CD4-positive, alpha-beta T cell treated with Interleukin-1 beta for 1 hour (primary cell): ENCODE data around the gene EFHC1.
A peak's percentile ranks its signal among the peaks of the same experiment; 100 is the strongest.

ENCODE experiments used
- DNase-seq, 2 donors: peaks; one replicate each; pipeline ENCODE4 v3.0.0-alpha.2; 2020 to 2022

EFHC1 gene

DNA sequence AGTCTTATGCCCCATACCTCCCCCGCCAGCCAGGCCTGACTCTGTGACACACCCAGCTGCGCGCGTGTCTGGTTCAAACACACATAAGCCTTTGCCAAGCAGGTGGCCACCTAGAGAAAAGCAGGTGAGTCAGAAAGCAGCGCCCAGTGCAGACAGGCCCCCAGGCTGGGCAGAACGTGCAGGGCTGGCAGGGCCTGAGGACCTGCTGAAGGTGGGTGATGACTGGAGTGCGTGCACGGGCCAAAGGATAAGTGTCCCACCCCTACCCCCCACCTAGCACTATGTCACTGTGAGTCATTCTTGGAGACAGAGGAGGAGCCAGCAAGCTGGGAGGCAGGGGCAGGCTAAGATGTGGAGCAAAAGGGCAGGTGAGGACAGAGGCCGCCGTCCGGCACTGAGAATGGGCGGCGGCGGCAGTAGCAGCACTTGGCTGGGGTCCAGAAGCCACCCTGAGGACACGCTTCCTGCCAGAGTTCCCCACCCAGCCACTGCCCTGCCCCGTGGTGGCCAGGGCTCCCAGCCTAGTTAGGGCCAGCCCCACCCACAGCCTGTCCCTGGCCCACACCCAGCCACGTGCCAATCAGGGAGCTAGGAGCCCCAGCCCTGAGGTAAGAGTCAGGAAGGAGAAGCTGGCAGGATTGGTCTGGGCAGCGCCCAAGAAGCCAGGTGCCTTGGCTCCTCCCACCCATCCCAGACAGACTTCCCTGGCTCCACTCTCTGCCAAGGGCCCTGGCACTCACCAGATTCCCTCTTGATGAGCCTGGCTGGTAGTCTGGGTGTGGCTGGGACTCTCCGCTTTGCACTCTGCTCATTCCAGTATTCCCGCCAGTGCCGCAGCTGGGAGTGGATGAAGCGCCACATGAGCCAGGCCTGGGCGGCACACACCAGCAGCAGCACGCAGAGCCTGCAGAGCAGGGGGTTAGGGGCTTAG is 84.0 kb downstream of the EFHC1 start:
- DNase-seq: peak; percentile 9 to 34

DNA sequence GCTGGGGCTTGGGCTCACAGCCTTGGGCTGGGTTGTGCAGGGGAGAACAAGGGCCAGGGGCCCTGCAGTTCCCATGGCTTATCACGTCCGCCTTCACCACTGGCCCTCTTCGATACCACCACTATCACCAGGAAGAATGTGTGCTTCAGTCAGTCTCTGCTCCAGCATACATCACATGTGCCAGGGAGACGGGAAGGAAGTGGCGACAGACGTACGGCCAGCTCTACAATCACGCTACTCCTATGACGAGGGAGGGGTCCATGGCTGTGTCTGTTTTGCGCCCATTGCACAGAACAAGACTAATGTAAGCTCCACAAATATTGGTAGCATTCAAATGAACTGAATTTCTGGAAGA is 84.6 kb downstream of the EFHC1 start:
- DNase-seq: no peak

DNA sequence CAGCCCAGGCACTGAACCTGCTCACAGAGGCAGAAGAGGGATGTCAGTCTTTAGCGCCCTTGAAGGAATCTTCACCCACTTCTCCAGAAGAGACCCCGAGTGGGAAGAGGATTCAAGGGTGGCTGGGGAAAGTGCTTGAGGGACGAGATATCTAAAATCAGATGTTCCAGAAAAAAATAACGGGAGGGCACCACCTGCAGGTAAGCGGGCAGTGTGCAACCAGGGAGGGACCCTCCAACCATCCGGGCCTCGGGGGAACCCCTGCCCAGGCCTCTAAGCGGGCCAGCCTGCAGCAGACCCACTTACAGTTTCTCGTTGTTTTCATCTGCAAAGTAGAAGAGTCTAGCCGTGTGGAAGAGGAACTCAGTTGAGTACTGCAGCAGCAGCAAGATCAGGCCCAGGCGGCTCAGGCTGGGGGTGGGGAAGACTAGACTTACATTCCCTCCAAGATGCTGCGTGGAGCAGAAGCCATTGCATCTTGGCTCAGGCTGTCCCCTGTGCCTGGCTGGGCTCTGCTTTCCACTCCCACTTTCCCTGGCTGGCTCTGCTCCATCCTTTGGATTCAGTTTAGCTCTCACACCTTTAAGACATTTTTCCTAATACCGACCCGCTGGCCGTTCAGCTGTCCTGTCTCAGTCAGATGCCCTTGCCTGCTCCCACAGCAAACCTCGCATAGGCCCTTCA is 85.7 kb downstream of the EFHC1 start:
- no peak for DNase-seq

DNA sequence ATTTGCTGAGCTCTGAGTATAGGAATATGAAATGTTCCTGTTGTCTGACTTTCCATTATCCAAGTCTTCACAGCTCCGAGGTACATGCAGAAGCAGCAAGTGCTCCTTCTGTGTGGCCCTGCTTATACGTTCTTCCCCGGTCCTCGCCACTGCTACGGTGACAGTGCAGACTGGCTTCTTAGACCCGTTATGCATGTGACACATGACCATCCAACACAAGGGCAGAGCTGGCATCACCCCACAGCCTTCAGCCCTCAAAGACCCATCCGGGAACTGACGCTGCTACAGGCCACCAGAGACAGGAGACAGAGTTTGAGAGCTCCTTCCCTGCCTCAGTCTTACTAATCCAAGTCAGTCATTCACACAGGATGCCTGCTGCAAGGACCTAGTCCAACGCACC is 86.3 kb downstream of the EFHC1 start:
- DNase-seq: no peak

DNA sequence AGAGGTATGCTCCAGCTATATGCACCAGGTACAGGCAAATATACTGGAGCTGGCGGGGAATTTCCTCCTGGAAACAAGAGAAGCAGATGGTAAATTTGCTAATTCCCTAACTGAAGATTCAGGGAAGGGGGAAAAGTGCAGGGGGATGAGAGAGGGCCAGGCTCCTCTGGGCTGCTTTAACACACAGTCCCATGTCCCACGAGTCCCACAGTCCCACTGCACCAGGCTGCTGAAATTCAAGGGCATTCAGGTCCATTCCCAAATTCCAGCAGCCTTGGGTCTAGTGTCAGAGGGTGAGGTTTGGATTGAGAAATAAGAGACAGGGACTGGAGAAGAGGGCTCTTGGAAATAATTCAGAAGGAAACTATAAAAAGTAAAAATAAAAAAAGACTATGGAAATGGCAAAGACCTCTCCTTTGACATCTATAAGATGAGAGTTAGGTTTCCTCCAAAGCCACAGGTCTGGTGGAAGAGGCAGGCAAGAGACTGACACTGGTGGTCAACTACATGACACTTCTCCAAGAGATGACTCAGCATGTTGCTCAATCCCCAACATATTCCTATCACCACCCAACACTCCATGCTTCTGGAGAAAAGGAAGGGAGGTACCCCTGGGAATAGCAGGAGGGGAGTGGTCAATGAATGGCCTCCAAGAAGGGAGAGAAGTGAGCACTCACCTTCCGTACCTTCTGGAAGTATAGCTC is 87.6 kb downstream of the EFHC1 start:
- no peak for DNase-seq

DNA sequence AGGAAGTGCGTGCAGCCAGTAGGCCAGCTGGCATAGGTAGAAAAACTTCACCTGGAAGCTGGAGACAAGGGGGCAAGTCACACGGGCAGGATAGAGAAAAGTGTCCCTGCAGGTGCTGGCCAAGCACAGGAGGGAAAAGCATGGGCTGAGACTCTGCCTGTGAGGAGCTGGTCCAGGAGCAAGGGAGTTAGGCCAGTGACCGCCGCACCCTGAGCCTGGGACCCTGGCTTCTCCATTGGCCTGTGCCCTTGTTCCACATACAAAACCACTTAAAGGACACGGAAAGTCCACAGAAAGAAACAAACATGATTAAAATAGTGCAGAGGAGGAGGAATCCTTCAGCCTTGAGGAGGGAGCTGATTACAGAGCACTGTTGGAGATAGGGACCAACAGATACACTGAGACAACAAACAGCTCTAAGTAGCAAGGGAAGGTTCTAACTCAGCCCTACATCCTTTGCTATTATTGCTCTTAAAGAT is 88.2 kb downstream of the EFHC1 start:
- DNase-seq: no peak

DNA sequence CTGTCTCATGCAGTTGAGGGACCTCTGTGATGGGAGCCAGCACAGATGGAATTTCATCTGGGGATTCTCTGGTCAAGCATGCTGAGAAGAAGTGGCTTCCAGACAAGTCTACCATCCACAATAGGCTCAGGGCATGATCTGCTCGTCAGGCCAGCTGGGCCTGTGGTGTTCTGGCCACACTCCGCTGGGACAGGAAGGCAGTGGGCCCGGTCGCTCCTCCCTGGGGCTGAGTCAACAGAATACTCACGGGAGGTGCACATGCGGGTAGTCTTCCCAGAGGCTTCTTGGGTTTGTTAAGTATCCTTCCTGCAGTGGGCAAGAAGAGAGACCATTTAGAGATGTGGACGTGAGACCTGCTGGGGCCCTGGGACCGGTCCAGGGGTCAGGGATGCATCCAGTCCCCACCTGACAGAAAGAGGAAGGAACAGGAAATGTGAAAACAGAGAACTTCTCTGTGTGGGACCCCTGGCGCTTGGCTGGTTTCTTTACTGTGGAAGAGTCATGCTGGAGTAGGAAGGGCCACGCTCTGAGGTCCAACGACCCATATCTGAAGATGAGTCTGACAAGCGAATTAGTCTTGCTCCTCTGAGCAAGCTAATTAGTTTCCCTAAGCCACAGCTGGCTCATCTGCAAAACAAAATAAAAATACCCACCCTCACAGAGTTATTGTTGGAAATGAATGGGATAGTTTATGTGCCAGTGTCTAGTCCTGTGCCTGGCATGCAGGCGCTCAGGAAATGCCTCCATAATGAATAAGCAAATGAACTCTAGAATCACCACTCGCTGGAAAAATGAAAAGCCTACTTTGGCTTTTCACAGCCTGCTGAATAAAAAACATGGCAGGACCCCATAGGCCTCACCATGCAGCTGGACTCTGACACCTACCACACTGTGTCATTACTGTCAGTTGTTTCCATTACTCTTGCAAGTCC is 89.4 kb downstream of the EFHC1 start:
- DNase-seq: no peak

DNA sequence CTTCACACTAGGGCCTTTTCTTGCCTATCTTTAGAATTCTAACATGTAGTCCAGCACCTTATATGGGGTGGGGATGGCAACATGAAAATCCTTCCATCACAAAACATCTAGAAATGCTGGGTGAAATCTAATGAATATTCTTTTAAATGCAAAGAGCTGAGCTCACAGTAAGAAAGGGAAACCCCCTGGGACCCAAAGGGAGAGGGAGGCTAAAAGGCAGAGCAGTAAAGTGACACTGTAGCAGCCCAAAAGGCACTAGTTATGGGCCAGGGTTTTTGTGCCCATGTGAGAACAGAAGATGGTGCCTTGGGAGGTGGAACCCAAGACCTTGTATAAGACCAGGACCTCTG is 90.0 kb downstream of the EFHC1 start:
- no peak for DNase-seq

DNA sequence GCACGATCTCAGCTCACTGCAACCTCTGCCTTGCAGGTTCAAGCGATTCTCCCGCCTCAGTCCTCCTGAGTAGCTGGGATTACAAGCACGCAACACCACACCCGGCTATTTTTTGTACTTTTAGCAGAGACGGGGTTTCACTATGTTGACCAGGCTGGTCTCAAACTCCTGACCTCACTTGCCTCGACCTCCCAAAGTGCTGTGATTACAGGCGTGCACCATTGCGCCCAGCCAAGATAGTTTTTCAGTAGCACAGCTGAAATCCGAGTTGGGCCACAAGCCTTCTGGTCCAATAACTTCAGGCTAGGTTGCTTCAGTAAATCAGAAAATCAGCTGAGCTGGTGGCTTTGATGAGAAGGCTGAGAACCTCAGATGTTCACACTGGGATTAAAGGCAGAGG is 91.0 kb downstream of the EFHC1 start:
- DNase-seq: no peak

DNA sequence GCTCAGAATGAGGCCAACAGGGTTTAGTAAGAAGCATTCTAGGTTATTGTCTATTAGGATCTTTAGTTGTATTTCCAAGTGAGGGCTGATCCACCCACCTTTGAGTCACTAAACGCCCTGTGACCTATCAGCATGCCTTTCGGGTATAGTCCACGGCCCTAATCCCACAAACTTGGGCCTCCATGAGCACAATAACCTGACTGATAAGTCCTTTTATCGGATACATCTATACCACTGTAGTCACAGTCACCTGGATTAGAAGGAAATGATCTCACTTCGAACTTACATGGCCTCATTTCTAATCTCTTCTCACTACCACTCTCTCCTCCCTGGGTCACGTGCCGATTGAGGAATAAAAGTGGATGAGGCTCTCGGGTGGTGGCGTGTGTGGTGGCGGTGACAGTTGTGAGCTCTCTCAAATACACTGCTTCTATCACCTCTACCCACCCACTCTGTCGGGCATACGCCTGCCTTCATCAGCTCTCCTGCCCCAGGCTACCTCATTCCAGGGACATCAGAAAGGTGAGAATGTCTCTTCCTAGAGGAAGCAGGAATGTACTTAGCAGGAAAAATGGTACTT is 91.5 kb downstream of the EFHC1 start:
- no peak for DNase-seq

DNA sequence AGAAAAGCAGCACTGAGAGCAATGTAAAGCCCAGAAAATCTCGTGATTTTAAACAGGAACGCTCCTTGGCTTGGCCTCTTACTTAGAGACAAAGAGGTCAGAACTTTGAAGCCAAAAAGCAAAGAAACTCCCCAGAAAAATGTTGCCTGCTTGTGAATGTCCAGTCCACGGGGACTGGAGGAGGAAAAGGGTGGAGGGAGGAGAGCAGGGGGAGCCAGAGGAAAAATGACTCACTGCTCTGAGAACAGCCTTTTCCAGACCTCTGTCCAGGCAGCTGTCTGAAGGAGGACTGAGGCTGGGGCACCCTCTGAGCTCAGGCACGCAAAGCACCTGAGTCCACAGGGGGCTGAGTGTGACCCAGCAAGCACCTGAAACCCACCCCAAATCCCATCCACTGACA is 92.1 kb downstream of the EFHC1 start:
- DNase-seq: no peak

DNA sequence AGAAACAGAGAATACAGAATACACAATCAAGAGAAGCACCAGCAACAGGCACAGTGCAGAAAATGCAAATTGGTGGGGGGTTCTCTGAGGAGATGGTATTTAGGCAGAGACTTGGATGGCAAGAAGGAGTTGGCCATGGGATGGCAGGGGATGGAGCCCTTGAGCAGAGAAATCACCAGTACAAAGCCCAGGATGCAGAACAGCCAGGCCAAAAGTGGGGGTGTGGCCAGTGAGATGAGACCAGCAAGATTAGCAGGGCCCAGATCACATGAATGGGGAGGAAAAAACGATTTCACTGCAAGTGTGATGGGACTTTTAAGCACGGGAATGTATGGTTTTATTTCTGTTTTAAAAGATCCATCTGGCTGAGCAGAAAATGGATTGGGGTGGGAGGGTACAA is 93.3 kb downstream of the EFHC1 start:
- no peak for DNase-seq

DNA sequence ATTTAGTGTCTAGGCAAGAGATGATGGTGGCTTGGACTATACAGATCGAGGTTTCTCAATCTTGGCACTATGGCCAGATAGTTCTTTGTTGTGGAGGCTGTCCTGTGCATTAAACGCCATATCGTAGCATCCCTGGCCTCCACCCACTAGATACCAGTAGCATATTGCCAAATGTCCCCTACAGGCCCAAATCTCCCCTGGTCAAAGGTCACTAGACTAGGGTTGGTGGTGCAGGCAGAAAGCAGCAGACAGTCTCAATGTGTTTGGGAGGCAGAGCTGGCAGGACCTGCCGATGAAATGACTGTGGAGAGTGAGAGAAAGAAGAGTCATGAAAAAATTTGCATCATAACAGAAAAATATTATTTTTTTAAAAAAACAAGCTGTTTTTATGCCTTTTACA is 93.8 kb downstream of the EFHC1 start:
- DNase-seq: no peak

DNA sequence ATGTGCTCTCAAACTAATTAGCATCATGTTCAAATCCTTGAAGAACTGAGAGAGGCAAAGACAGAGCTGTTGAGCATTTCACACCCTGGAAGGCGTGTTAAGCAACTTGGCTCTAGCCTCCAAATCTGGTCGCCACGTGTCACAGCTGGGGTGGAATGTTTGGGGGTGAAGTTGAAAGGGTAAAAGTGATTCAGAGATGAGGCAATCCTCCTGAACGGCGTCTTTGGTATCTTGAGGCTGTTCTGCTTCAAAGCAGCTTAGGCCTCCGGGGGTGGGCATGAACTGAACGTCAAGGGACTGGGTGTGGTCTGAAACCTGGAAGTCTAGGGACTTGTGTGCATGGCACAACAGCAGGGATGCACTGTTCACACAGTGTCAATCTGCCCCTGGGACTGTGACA is 94.4 kb downstream of the EFHC1 start:
- no peak for DNase-seq

DNA sequence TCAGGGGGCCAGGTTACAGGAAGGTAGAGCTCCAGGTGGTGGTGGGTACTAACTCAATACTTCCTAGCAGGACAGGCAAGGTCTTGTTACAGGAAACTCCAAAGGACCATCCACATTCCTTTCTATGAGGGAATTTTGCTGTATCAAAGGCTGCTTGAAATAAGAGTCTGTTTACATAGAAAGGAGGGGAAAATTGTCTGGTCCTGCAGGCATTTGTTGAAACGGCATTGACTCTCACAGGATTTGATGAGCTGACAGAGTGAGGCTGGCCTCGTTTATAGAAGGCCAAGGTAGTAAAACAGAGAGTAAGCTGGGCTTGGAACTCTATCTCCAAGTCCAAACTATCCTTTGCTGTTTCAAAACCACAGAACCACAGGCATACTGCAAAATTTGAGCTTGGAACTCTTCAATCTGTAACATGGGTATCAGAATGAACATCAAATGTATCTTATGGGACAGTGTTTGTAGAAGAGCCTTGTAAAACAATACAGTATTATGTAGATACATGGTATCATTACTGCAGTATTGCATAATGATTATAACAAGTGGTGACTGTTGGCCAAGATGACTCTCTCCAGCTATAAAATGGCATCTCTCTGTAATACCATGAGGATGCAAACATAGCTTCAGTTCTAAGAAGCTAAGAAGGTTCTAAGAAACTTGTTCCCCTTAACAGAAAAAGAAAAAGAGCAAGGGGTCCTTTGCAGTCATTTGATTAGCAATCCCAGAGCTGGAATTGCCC is 95.2 kb downstream of the EFHC1 start:
- DNase-seq: no peak

DNA sequence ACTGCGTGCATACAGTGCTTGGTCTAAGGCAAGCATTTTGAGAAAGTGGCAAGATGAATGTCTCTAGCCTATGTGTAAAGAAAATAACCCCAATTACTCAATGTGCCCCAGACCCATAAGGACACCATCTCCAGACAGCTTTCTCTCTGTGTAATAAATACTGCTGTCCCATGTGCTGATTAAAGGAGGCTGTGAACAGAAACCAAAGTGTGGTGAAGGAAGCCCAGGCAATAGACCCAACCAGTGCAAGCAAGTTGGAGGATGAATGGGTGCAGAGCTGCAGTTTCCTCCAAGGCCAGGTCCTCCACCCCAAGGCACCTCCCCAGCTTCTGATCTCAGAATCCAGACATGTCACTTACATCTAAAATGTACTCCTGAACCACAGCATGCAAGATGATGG is 96.1 kb downstream of the EFHC1 start:
- DNase-seq: no peak

DNA sequence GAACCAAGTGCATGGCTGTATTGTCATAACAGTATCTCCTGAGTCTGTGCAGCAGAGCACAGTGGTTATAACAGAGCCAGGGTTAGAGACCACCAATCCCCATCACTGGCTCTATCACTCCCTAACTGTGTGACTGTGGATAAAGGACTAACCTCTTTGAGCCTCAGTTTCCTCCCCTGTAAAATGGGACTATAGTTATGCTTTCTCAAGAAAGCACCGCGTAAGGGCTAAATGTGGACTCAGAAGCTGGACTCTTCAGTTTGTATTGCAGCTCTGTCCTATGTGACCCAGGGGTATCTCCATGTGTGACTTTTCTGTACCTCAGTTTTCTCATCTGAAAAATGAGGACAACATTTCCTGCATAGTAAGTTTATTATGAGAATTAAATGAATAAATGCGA is 96.8 kb downstream of the EFHC1 start:
- DNase-seq: no peak

DNA sequence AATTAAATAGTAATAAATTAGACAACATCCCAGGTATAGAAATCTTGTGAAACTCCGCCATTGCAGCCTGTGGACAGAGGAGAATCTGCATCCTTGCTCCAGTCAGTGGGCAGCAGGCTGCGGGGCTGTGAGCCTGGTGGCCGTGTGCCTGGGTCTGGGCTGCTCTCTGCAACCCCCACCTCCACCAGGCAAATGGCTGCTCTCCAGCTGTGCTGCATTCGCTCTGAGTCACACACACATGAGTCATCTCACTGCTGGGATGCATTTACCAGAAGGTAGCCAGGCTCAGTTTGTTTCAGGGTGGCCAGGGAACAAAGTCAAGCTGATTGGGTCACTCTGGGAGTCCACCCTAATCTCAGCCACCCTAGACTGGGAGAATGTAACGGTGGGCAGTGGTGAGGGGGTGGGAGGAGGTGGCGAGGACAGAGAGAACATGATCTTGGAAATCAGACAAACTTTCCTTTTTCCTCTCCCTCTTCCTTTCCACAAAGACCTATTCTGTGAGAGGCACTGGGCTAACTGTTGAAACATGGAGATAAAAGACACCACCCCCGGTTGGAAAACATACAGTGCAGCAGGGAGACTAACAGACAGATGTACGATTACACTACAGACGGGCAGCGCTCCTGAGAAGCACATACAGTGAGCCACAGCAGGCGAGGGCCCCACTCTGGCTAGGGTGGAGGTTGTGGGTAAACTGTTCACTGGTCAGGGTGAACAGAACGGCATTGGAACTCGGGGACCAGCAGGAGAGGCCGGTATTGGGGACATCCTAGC is 97.5 kb downstream of the EFHC1 start:
- DNase-seq: no peak

DNA sequence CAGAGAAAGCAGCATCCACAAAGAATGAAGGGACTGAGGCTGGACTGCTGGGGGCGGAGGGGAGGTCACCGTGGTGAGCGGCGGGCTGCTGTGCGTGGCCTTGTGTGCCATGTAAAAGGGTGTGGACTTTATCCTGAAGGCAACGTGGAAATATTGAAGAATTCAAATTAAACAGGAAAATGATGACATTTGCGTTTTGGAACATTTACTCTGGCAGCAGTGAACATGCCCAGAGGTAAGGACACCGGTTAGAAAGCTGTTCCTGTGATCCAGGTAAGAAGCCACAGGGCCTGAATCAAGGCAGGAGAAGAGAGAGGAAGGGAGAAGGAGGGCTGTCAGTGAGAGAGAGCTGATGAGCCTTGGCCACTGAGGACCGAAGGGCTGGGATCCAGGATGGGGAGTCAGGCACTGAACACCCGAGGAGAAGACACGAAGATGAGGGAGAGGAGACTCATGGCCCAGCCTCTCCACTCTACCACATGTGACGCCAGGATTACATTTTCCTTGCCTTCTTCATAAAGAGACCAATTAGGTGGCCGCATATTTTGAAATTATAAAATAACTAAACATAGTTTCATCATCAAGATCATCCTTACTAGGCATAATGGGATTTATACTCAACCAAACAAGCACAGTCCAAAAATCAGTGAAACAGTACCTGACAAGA is 98.3 kb downstream of the EFHC1 start:
- no peak for DNase-seq

DNA sequence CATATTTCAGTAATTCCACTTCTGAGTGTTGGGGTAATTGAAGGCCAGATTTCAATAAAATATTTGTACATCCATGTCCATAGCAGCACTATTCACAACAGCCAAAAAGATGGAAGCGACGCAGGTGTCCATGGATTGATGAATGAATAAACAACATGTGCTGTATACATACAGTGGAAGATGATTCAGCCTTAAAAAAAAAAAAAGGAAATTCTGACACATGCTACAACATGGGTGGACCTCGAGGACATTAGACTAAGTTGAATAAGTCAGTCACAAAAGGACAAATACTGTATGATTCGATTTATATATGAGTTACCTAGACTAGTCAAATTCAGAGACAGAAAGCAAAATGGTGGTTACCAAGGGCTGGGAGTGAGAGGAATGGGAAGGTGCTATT is 99.5 kb downstream of the EFHC1 start:
- DNase-seq: no peak
